Mesenteric fat pad (tissue), 1 donor: ENCODE results near the gene CSF2RB. TPM values are rescaled to one million over a fixed set of nuclear protein-coding genes. Genes with fewer than 3 reads are reported as not detected.

Source experiments
- DNase-seq: peaks from one replicate; pipeline ENCODE4 v3.0.0-alpha.2; 2020; ENCODE audit warnings: low spot score
- total RNA-seq: library from RNA; stranded (reverse); fragmentation: NEBNext Ultra II Directional; extraction: Animal tissue kit (Norgen Biotek cat#: 25700); gene quantifications from one replicate; pipeline ENCODE4 v1.2.1, GENCODE V29; 2021
- donor health status: DM: yes; HTN: yes; CAD: no.

Gene CSF2RB
- total RNA-seq, 1 donor from 2014 or later = 13.3 TPM

DNA sequence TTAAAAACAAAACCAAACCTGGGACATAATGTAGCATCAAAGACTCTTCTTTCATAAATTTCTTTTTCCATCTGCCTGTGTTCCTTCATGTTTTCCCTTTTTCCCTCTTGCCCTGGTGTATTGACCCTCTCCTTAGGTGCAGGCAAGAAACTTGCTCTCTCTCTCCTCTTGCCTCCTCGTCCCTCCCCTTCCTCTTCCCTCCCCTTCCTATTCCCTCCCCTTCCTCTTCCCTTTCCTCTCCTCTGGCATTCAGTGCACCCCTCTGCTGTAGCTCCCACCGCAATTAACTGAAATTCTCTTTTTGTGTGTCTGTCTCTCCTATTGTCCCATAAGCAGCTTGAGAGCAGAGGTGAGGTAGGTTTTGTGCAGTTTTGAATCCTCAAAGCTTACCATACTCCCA lies 49.9 kb downstream of the CSF2RB start:
- no peak for DNase-seq

DNA sequence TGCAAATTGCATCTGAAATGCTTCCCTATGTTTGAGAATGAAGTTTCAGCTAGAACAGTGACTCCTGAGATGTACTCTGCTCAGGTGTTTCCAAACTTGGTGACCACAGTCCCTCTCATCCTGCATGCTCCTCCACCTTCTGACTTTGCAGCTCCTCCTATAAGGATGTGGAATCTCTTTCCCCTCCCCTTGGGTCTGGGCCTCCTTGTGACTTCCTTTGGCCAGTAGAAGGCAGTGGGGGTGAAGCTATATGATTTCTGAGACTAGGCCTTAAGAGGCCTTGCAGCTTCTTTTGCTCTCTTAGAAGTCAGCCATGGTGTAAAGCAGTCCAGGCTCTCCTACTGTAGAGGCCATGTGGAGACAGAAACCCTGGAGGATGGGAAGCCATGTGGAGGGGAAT lies 50.7 kb downstream of the CSF2RB start:
- DNase-seq = no peak

DNA sequence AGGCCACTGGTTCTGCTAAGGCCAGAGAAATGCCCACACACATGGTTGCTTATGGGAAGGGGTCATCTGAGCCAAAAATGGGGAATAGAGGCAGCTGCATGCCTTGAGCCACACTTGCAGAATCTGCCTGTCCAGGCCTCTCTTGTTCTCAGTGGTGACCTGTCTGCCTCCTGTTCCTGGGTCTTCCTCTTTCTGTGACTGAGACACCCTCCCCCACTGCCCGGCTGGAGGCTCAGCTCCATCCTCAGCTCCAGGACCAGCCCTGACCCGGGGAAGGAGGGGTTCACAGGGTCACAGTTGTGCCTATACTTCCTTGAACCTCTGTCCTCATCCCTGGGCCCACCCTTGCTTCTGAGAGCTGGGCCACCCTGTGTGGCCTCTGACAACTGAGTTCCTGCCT lies 52.3 kb downstream of the CSF2RB start:
- no peak for DNase-seq

DNA sequence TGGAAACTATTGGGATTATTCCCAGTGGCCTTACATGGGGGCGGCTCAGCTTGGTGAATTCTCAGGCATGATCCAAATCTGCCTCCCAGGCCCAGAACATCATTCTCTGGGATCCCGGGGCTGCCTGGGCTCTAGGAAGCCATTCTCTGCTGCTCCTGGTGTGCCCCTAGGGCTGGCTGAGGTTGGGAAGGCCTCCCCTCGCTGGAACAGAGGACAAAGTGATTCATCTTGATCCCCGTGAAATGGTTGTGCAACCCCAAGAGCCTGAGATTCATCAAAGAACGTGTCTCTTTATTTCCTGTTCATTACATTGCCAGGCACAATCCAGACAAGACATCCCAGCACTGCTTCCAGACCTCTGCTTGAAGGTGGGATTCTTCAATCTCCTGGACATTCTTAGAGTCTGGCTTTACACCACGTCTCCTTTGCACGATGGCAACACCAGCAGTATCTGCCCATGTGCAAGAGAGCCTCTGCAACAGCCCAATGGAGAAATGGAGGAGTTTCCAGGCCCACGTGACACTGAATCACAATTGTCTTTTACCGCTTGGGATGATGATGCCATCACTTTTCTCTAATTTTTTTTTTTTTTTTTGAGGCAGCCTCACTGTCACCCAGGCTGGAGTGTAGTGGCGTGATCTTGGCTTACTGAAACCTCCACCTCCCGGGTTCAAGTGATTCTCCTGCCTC lies 53.6 kb downstream of the CSF2RB start:
- DNase-seq = no peak

DNA sequence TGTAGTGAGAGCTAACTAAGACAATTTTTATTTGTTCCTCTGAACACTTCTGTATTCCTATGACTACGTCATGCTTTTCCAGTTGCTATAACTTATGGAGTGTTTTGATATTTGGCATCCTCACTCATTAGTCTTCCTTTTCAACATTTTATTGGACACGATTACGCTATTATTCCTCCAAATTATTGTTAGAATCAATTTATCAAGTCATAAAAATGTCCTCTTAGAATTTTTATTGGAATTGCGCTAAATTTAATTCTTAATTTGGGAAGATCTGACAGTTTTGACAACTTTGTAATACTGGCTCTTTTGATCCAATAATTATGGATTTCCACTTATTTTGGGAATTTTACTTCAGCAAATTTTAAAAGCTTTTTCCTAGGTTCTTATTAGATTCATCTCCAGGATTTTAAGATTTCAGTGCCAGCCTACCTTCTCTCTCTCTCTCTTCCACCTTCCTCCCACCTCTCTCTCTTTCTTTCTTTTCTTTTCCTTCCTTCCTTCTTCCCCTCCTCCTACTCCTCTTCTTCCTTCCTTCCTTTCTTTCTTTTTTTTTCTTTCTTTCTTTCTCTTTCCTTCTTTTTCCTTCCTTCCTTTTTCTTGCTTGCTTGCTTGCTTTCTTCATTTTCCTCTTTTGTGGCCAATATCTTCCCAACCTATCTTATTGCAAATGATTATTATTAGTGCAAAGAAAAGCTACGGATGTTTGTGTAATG lies 55.0 kb downstream of the CSF2RB start:
- no peak for DNase-seq

DNA sequence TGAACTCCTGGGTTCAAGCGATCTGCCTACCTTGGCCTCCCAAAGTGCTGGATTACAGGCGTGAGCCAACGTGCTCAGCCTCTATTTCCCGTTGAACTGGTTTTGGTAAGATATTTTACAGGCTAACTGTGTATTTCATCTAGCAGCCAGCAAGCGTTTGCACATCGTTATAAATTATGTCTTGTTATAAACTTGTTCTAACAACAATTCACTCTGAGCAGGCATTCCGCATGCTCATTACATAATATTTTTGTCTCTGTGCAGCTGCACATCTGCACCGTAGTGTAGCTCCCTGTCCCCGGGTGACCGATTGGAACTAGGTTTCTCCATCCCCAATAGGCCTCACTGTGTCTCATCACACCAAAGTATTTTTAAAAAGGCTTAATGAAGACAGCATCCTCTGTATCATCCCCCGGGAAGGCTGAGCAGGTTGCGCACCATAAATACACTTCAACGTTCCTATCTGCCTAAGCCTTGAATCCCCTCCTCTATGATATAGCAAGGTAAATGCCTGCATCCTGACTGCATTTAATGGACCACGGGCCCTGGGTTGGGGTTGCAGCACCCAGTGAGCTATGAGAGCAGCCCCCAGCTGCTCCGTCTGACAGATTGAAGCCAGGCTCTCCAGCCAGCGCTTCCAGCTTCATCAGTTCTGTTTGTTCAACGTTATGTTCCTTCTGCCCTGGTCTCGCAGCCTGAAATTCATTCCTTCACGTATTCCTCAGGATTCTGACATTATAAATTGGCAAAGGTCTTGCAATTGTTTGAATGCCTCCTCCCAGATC lies 58.1 kb downstream of the CSF2RB start:
- peak; percentile 16 for DNase-seq

DNA sequence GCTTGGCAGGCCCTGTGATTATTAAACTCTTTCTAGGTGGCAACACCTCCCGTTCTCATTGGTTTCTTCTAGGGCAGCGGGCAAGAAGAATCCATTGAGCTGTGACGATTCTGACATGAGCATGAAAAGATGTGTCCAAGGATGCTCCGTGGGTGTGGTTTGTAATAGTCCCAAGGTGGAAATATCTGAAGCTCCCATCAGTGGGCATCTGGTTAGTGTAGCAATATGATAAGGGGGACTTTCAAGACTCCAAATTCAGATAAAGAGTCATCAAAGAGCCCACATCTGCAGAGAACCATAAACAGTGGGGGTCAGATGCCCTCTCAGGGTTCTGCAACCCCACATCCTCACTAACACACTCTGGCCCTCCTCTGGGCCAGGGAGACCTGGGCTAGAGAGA lies 63.2 kb downstream of the CSF2RB start:
- DNase-seq = peak; percentile 5

DNA sequence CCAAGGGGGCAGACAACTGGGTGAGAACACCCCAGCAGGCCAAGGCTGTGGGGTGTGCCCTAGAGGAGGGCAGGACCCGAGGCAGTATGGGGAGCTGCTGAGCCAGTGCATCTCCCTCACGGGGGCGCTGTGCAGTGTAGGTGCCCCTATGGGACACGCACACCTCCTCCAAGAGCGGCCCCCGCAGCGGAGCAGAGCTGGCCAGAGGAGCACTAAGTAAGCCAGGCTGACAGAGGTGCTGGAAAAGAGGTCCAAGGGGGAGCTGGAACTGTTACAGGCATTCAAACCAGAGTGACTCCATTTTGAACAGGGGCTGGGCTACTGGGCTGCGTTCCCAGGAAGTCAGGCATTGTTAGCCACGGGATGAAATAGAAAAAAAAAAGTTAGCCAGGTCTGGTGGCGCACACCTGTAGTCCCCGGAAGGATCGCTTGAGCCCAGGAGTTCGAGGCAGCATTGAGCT lies 64.0 kb downstream of the CSF2RB start:
- DNase-seq = peak; percentile 90

DNA sequence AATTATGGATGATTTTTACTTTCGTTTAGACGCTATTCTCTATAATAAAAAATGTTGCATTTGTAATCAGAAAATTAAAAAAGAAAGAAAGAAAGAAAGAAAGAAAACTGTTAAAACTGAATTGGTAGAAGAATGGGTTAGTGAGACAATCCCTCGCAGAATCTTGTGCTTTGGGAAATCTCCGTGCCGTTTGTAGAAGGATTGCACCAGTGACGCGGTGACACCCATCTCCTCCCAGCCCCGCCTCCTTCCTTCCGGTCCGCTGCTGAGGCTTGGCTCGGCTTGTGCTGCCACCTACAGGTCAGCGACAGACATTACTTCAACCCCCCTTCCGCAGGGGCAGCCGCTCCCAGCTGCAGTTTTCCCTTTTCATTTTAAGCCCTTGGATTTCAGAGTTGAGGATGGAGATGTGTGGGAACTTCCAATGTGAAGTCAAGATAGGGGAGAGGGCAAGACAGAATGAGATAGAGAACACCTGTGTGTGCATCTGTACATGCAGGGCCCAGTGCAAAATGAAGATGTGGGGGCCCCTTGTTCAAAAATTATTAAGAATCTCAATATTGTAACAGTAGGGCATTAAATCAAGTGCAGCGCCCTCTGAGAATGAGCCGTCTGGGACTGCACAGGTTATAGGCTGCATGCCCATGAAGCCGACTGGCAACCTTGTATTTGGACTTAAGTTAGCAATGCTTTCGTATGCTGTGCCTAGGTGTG lies 64.7 kb downstream of the CSF2RB start:
- DNase-seq = peak; percentile 96

DNA sequence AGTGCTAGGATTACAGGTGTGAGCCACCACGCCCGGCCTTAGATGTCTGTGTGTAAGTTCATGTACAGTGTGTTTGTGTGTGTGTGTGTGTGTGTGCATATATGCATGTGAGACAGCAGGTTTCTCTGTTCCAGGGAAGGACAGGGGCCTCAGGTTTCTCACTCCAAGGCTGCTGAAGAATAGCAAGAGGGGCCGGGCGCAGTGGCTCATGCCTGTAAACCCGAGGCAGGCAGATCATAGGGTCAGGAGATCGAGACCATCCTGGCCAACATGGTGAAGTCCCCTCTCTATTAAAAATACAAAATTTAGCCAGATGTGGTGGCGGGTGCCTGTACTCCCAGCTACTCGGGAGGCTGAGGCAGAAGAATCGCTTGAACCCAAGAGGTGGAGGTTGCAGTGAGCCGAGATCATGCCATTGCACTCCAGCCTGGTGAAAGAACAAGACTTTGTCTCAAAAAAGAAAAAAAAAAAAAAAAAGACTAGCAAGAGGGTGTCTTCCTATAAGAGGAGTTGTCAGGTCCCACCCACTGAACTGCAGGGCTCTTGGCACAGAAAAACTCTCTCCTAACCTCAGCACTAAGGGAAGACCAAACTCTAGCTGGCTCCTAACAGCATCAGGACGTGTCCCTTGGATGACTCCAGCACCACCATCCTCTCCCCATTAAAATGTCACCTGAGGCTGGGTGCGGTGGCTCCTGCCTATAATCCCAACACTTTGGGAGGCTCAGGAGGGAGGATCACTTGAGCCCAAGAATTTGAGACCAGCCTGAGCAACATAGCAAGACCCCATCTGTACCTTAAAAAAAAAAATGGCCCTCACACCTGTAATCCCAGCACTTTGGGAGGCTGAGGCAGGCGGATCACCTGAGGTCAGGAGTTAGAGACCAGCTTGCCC lies 65.8 kb downstream of the CSF2RB start:
- DNase-seq = peak; percentile 57

DNA sequence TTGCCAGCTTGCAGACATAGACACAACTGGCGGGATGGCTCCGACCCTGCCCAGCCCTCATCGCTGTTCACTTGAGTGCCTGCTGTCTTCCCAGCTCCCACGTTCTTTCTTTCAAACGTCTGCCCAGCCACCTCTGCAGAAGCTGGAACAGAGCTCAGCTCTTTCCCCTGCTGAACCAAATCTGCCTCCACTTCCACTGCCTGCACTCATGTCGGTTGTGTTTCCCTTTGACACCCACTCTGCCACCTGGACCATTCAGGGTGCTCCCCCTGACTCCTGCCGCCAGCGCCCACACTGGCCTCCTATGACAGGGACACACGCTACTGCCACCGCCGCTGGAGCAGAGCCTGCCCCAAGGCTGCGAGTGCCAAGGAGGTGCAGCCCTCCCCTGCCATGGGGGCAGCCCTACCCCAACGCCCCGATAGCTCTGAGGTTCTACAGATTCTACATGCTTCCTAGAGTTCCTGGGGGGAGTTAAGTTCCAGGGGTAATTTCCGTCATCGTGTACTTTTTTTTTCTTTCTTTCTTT lies 67.9 kb downstream of the CSF2RB start:
- DNase-seq = no peak

DNA sequence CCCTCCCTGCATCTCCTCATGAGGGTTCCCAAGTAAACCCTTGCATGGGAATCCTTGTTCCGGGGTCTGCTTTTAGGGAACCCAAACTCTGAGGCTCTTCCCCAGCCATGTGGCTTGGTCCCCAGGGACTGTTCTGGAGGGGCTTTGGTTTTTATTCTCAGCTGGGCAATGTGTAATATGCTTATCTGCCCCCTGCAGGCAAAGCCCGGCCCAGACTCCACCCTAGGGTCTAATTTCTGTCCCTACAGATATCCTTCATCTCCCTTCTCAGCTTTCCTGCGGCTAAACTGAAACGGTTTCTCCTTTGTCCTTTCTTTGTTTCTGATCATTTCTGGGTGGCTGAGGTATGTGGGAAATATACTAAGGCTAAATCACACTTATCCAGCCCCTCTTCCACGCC lies 68.7 kb downstream of the CSF2RB start:
- DNase-seq = no peak

DNA sequence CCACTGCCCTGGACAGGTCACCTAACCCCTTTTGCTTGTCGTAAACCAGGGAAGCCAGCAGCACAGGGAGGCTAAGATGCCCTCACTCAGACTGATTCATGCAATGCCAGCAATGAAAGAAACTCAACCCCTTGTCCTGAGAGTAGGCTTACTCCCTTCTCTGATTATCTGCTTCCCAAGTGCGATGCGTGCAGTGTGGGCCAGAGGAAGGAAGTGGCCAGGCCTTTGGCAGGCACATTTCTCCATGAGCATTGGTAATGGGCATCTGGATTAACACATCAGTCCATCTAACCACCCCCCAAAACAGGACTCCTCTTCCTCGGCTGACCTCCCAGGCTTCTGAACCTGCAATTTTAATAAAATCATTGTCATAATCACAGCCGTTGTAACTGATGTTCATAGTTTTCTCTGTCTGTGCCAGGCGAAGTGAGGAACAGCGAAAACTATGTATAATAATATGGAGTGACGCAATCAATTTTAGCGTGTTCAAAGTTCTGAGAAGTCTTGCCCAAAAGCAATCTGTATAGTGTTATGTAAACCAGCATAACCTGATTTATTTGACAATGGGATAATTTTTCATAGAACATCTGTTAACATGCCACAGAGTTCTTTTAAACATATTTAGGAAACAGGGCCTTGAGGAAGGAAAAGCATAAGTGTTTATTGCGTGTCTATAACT lies 71.9 kb downstream of the CSF2RB start:
- peak; percentile 26 for DNase-seq

DNA sequence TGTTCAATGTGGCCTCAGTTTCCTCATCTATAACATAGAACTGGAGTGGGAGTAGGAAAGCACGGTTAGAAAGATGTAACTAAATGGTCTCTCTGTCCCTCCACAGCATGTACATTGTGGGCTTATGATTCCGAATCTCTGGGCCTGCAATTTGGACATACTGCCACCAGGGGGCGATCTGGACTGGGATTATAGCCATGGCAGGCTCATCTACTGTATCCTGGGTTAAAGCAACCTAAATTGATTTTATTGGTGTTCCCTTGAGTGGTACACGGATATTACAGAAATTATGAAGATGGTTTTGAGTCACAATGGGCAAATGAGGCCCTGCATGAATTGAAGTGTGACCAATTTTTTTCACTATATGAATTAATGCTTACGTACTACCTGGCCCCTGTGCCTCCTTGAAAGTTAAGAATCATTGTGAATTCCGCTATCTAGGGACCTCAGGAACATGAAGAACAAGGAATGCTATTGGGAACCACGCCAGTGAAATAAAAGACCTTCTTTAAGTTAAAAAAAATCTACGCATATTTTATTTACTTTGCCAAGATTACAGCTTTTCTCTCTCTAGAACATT lies 72.9 kb downstream of the CSF2RB start:
- DNase-seq = peak; percentile 30

DNA sequence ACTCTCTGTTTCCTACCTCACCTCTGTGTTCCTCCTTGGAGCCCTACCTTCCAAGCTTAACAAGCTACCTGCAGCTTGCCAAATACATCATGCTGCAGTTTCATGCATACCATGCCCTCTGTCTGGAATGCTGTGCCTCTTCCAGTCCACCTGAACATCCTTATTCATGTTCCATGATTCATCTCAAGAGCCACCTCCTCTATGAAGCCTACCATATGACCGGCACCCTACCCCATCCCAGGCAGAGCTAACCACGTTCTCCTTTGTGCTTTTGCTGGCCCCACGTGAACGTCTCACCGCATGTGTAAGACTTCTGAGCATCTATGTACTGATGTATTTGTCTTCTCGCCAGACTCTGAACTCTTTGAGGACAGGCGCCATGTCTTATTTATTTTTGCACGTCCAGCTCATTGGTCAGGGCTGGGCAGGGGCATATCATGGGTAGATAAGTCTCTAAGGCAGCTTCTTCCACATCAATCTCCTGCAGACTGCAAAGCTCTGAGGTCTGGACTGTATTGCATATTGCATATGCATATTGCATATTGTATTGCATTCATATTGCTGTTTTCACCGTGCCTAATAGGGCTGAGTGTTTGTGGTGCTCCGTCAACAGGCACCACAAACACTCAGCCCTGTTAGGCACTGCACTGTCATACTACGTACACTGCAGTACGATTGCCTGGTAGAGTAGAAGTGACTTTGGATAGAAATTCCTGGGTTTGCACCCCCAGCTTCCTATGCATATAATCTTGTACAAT lies 74.8 kb downstream of the CSF2RB start:
- DNase-seq = peak; percentile 82

DNA sequence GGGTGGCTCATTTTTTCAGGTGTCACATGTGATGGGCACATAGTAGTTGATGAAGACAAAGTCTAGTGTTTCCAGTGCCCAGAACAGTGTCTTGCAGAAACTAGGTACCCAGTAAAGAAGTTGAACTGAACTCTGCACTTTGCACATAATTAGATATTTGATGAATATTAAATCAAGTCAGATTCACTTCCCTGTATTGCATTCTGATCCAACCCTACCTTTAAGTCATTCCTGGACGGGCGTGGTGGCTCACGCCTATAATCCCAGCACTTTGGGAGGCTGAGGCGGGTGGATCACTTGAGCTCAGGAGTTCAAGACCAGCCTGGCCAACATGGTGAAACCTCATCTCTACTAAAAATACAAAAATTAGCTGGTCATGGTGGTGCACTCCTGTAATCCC lies 75.6 kb downstream of the CSF2RB start:
- DNase-seq = peak; percentile 53
